CD4-positive, alpha-beta T cell treated with Interleukin-17A for 1 hour (primary cell): ENCODE measurements around the gene PLA2G2C.
"Not testable (repeated sequence)": the region's sequence is repeated elsewhere in the genome, so short reads cannot be mapped to it uniquely, and the experiment has no call there.

Experiments
- DNase-seq: peaks from one replicate; pipeline ENCODE4 v3.0.0-alpha.2; 2020

PLA2G2C gene

DNA sequence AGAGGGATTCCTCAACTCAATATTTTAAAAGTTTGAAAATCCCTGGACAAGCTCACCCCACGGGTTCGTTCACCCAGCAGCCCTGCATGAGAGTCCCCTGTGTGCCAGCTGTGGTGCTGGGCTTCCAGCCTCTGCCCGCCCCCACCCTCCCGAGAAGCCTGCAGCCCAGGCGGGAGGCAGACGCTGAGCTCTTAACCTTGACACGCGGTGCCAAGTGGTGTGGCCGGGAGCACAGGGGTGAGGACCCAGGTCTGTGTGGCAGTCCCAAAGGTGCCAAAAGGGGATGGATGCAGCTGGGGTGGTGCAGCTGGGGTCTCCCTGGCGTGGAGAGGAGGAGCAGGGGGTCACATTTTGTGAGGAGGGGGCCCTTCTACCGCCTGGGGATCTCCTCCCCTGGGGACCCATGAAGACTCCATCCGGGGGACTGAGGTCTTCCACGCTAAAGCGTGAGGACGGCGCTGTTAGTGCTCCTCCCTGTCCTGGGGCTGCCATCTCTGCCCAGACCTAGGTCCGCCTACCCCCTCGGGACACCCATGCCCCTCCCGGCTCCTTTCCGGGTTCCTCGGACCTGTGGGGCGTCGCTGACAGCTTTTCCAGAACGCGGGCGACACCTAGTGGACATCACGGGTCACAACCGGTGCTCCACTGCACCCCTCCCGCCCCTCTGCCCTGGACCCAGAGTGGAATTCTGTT is 34.3 kb downstream of the PLA2G2C start:
- peak; percentile 80 for DNase-seq

- no peak for DNase-seq
Observed at GRCh38 chr1:20150969-20151368, 35.3 kb downstream of the PLA2G2C start.

- no peak for DNase-seq
Observed at GRCh38 chr1:20150326-20150705, 36.0 kb downstream of the PLA2G2C start.

GRCh38 chr1:20149601-20150325 is 36.6 kb downstream of the PLA2G2C start:
- no peak for DNase-seq

DNA sequence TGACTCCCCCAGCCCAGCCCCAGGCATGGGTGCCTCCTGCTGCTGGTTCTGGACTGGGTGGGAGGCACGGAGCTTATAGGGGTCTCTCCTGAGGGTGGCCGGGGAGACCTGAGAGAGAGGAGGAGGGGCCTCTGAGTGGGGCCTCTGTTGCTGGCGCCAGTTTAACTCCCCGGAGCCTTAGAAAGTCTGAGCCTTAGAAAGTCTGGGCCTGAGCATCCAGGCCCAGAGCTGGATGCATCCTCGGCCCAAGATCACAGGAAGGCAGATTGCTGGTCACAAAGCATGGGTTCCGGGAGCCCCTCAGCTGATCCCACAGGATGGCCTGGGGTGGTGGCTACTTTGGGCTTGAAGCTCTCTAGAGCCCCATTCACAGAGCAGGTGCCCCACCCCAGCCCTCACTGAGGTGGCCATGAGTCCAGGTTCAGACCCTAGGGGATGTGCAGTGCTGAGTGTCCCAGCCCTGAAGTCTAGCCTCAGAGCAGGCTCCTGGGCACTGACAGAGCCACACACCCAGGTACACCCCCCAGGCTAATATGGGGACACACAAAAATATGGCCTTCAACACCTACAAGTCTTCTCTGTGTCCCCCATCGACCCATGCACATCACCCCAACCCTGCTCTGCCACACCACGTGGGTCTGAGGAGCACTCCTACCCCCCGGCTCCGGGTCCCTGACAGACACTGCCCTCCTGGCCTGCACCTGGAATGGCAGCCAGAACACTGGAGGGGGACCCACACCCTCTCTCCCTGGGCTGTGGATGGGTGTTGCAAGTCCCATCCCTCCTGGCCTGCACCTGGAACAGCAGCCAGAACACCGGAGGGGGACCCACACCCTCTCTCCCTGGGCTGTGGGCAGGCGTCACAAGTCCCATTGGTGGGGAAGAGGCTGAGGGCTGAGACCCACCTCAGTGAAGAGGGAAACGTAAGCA is 37.5 kb downstream of the PLA2G2C start:
- DNase-seq = no peak

DNA sequence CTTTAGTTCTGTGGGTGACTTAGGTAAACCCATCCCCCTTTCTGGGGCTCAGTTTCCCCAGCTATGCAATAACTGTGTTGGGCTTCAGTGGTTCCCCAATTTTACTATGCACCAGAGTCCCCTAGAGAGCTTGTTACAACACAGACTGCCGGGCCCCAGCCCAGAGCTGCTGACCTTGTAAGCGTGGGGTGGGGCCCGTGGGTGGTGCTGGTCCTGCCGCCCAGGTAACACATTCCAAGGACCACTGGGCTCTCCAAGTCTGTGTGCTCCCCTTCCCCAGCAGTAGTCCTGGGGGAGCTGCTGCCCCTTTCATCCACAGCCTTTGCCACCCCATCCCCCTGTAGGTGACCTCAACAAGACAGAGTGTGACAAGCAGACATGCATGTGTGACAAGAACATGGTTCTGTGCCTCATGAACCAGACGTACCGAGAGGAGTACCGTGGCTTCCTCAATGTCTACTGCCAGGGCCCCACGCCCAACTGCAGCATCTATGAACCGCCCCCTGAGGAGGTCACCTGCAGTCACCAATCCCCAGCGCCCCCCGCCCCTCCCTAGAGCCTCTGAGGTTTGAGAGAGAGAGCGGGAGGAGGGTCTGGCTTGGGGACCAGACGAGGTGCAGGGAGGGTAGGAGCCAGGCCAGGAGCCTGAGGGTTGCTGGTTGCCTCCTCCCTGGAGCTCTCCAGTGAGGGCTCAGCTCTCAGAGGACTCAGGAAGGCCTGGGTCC is 38.3 kb downstream of the PLA2G2C start:
- no peak for DNase-seq

- no peak for DNase-seq
Observed at GRCh38 chr1:20143734-20144565, 42.4 kb downstream of the PLA2G2C start.

DNA sequence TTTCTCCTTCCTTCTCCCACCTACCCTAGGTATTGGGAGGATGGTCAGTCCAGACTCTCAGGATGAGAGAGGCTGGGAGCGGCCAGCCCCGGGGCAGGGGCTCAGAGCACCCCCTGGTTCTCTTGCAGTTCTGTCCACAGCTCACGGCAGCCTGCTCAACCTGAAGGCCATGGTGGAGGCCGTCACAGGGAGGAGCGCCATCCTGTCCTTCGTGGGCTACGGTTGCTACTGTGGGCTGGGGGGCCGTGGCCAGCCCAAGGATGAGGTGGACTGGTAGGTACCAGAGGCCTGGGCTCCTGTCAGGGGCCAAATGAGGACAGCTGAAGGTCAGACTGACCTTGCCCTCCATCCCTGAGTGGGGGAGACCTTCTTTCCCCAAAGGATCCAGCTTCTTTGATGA is 43.0 kb downstream of the PLA2G2C start:
- DNase-seq = no peak

- no peak for DNase-seq
Observed at GRCh38 chr1:20142001-20142710, 44.2 kb downstream of the PLA2G2C start.

GRCh38 chr1:20141466-20141865 is 44.9 kb downstream of the PLA2G2C start:
- DNase-seq = no peak

- no peak for DNase-seq
Observed at GRCh38 chr1:20141001-20141400, 45.3 kb downstream of the PLA2G2C start.

GRCh38 chr1:20139776-20140612 is 46.3 kb downstream of the PLA2G2C start:
- no peak for DNase-seq

DNA sequence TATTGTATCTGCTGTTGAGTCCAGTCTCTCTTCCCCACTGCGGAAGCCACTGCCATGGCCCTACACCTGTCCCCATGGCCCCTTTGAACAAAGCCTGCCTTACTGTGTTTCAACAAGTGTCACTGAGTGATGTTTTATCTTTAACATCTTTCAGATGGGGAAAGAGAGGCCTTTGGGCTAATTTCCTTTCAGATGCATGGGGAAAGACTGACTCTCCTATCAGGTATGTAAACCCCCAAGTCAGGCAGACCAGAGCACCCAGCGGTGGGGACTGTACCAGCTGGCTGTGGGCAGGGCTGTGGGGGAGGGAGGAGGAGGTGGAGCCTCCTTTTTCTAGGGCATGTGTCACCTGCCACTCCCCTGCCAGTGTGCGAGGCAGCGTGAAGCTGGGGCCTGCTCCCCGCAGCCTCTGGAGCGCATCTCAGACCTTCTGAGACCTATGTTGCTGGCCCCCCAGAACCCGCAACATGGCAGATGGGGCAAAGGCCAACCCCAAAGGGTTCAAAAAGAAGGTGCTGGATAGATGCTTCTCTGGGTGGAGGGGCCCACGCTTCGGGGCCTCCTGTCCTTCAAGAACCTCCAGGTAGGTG is 47.3 kb downstream of the PLA2G2C start, which contains the start of gene PLA2G2F:
Gene PLA2G2F, plus strand, starts transcription at position 363 of the 590 bp plus-strand sequence. Its CDS starts 105 bp downstream, at position 468.
- DNase-seq = no peak

- no peak for DNase-seq
Observed at GRCh38 chr1:20138346-20138745, 48.0 kb downstream of the PLA2G2C start.

DNA sequence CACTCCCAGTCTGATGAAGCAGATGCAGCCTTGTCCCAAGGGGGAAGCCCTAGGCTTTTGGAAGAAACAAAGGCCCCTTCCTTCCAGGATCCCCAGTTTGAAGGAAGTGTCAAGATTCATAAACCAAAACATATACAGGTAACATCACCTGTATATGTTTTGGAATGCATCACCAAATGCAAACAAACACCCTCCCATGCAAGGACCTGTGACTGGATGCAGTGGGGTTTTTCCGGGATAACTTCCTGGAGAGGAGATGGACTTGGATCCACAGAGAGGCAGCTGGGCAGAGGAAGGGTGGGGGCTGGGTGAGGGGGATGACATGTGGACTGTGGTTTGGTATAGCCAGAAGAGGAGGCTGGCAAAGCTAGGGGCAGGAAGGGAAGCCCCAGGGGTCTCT is 48.7 kb downstream of the PLA2G2C start:
- DNase-seq = no peak

- no peak for DNase-seq
Observed at GRCh38 chr1:20137055-20137454, 49.3 kb downstream of the PLA2G2C start.

DNA sequence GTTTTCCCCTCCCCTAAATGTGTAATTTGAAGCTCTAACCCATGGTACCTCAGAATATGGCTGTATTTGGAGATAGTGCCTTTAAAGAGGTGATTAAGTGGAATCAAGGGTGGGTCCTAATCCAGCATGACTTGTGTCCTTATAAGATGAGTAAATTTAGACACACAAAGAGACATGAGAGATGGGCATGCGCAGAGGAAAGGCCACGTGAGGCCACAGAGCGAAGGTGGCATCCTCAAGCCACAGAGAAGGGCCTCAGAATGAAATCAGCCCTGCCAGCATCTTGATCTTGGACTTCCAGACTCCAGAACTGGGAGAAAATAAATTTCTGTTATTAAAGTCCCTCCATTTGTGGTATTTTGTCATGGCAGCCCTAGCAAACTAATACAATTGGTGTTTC is 50.1 kb downstream of the PLA2G2C start:
- DNase-seq = no peak

- DNase-seq = no peak
Observed at GRCh38 chr1:20134995-20135394, 51.3 kb downstream of the PLA2G2C start.

- DNase-seq = not testable (repeated sequence)
Observed at GRCh38 chr1:20130518-20130917, 55.8 kb downstream of the PLA2G2C start.
